A549 (cell line): Measurements from ENCODE around the gene ACAD8. TPM values are rescaled to one million over a fixed set of nuclear protein-coding genes. Genes with fewer than 3 reads are reported as not detected.

ENCODE experiments used
- ATAC-seq, 2 experiments: fragments of 200-7000 bp in 1 of 2; fragments of >200 bp in 1 of 2; cut with Nextera tagmentation in 1 of 2; cut with Tn5 transposase in 1 of 2; 3 replicates each; pipeline versions ENCODE4 v1.8.0 to v1.9.1; 2018 to 2020; ENCODE audit warnings: mild to moderate bottlenecking in 1 of 2, moderate library complexity in 1 of 2
- CTCF ChIA-PET: fragments of 300-600 bp; sonication (Branson Sonifier 250); formaldehyde crosslinking; extraction: SDS; loops from one replicate; lab custom pipeline; 2021; ENCODE audit warnings: antibody characterized with exemption, inconsistent platforms; lab: Yijun Ruan, JAX
- POLR2A ChIA-PET: fragments of 350-600 bp; formaldehyde crosslinking; extraction: SDS; loops from one replicate; lab custom pipeline; 2021; ENCODE audit warnings: antibody characterized with exemption, inconsistent platforms; lab: Yijun Ruan, JAX
- DNase-seq, 2 experiments: peaks; one replicate each; pipeline versions ENCODE4 v3.0.0 to v3.0.0-alpha.2; 2011 to 2016; ENCODE audit warnings: low read depth in 1 of 2, low spot score in 1 of 2
- FAIRE-seq: peaks from 2 replicates; lab custom pipeline; 2011; peaks lifted over from hg19 to GRCh38; lab: Jason Lieb, UNC
- H3K27ac ChIP-seq, 2 experiments: fragments of >200 bp; sonication (Bioruptor Twin); formaldehyde crosslinking; 3 replicates each; pipeline ENCODE4 v1.5.1; 2016 to 2017
- H3K4me1 ChIP-seq: fragments of >200 bp; sonication (Bioruptor Twin); formaldehyde crosslinking; 3 replicates; pipeline ENCODE4 v1.6.1; 2016
- H3K4me2 ChIP-seq: fragments of >200 bp; sonication (Bioruptor Twin); formaldehyde crosslinking; 3 replicates; pipeline ENCODE4 v1.6.1; 2016
- H3K4me3 ChIP-seq: fragments of >200 bp; sonication (Bioruptor Twin); formaldehyde crosslinking; 3 replicates; pipeline ENCODE4 v1.5.1; 2016
- H3K9me3 ChIP-seq: fragments of >200 bp; sonication (Bioruptor Twin); formaldehyde crosslinking; 3 replicates; pipeline ENCODE4 v1.6.1; 2016
- BCL3 ChIP-seq: fragments of >200 bp; sonication (Bioruptor Twin); formaldehyde crosslinking; IDR thresholded peaks from 3 replicates; pipeline ENCODE4 v1.6.1; 2016
- CHD2 ChIP-seq: fragments of 150-350 bp; IDR thresholded peaks from 2 replicates; pipeline ENCODE4 v1.6.1; 2014; ENCODE audit warnings: low read length; ENCODE audit not compliant: partially characterized antibody
- E2F6 ChIP-seq: IDR thresholded peaks from 2 replicates; pipeline ENCODE4 v1.6.1; 2012; ENCODE audit warnings: low read depth, borderline replicate concordance
- EHMT2 ChIP-seq: fragments of 200-600 bp; sonication (generic); IDR thresholded peaks from 2 replicates; pipeline ENCODE4 v1.6.1; 2016; ENCODE audit warnings: antibody characterized with exemption, low read depth, mild to moderate bottlenecking, moderate library complexity
- EP300 ChIP-seq, 2 experiments: fragments of >200 bp; sonication (Bioruptor Twin); formaldehyde crosslinking; IDR thresholded peaks; 2 replicates in 1 of 2; 3 replicates in 1 of 2; pipeline ENCODE4 v1.6.1; 2016 to 2017
- FOSB ChIP-seq: fragments of 250-450 bp; sonication (Bioruptor Pico); IDR thresholded peaks from 2 replicates; pipeline ENCODE4 v1.5.0; 2020; ENCODE audit warnings: mild to moderate bottlenecking, moderate library complexity
- FOXS1 ChIP-seq: fragments of 250-450 bp; sonication (Bioruptor Pico); IDR thresholded peaks from 2 replicates; pipeline ENCODE4 v1.5.0; 2020; ENCODE audit warnings: mild to moderate bottlenecking, moderate library complexity
- HMGXB4 ChIP-seq: fragments of 250-450 bp; sonication (Bioruptor Pico); IDR thresholded peaks from 2 replicates; pipeline ENCODE4 v1.5.0; 2021; ENCODE audit warnings: mild to moderate bottlenecking, moderate library complexity, borderline replicate concordance
- JUN ChIP-seq, 2 experiments: fragments of >200 bp; sonication (Bioruptor Twin); formaldehyde crosslinking; IDR thresholded peaks; 2 replicates in 1 of 2; 3 replicates in 1 of 2; pipeline ENCODE4 v1.6.1; 2016 to 2017
- MAX ChIP-seq: IDR thresholded peaks from 2 replicates; pipeline ENCODE4 v1.6.1; 2012
- NFE2L2 ChIP-seq: fragments of 150-350 bp; conservative IDR thresholded peaks from 2 replicates; pipeline ENCODE4 v1.6.1; 2014; ENCODE audit warnings: low read length
- NPAS2 ChIP-seq: fragments of 250-450 bp; sonication (Bioruptor Pico); IDR thresholded peaks from 2 replicates; pipeline ENCODE4 v1.8.0; 2022; ENCODE audit warnings: mild to moderate bottlenecking, moderate library complexity, borderline replicate concordance
- NR3C1 ChIP-seq: fragments of >200 bp; sonication (Bioruptor Twin); formaldehyde crosslinking; IDR thresholded peaks from 3 replicates; pipeline ENCODE4 v1.6.1; 2017
- PBX3 ChIP-seq: IDR thresholded peaks from 2 replicates; pipeline ENCODE4 v1.6.1; 2012
- PHF8 ChIP-seq: fragments of 200-600 bp; sonication (generic); IDR thresholded peaks from 2 replicates; pipeline ENCODE4 v1.6.1; 2016; ENCODE audit warnings: low read depth, mild to moderate bottlenecking, antibody characterized with exemption, moderate library complexity, borderline replicate concordance
- RAD21 ChIP-seq, 2 experiments: fragments of >200 bp in 1 of 2; sonication (Bioruptor Twin) in 1 of 2; formaldehyde crosslinking in 1 of 2; IDR thresholded peaks in 1 of 2; conservative IDR thresholded peaks in 1 of 2; 2 replicates in 1 of 2; 3 replicates in 1 of 2; pipeline ENCODE4 v1.6.1; 2012 to 2018; ENCODE audit warnings: inconsistent platforms in 1 of 2
- RARB ChIP-seq: fragments of 250-450 bp; sonication (Bioruptor Pico); IDR thresholded peaks from 2 replicates; pipeline ENCODE4 v1.8.0; 2021; ENCODE audit warnings: mild to moderate bottlenecking, moderate library complexity
- RCOR1 ChIP-seq: fragments of 150-350 bp; IDR thresholded peaks from 2 replicates; pipeline ENCODE4 v1.6.1; 2014; ENCODE audit warnings: antibody characterized with exemption, low read length, low read depth
- REST ChIP-seq: fragments of 200-600 bp; sonication (generic); IDR thresholded peaks from 2 replicates; pipeline ENCODE4 v1.6.1; 2016; ENCODE audit warnings: antibody characterized with exemption, mild to moderate bottlenecking, moderate library complexity
- SMC3 ChIP-seq: fragments of >200 bp; sonication (Bioruptor Twin); formaldehyde crosslinking; IDR thresholded peaks from 3 replicates; pipeline ENCODE4 v1.6.1; 2018; ENCODE audit warnings: inconsistent platforms
- SREBF2 ChIP-seq: fragments of 450-650 bp; IDR thresholded peaks from 2 replicates; pipeline ENCODE4 v1.6.1; 2014; ENCODE audit warnings: mild to moderate bottlenecking, moderate library complexity
- USF2 ChIP-seq: fragments of 450-650 bp; IDR thresholded peaks from 2 replicates; pipeline ENCODE4 v1.6.1; 2014; ENCODE audit warnings: antibody characterized with exemption
- ZC3H11A ChIP-seq: fragments of 450-650 bp; IDR thresholded peaks from 2 replicates; pipeline ENCODE4 v1.6.1; 2014; ENCODE audit warnings: antibody characterized with exemption, mild to moderate bottlenecking
- WGBS: methylation state at CpG from one replicate; pipeline ENCODE4 v1.1.6; 2017; ENCODE audit errors: missing lambda C conversion rate; 5-methylcytosine and 5-hydroxymethylcytosine counted together
- polyA plus RNA-seq, 4 experiments: library from polyadenylated mRNA; depleted of rRNA in 3 of 4; stranded (reverse); fragments of >200 nt; fragmentation: RNase III in 1 of 4; extraction: RNeasy Plus Mini Kit Qiagen cat#74134 plus additional on column Dnase treatment in 1 of 4; gene quantifications; 2 replicates in 3 of 4; 3 replicates in 1 of 4; pipeline ENCODE4 v1.2.3, GENCODE V29; 2011 to 2017

ACAD8 gene
- polyA plus RNA-seq, 2 of the 4 experiments (the other 2 are of a cell fraction): 13.5 to 16.9 TPM

GRCh38 chr11:134293119-134294113, 40.0 kb downstream of the ACAD8 start:
- no peak for FAIRE-seq
- no peak overlapping the region for H3K27ac ChIP-seq
- TF ChIP-seq PHF8 (no peak), NFE2L2 (no peak), NPAS2 (CRISPR knock-in tag) (no peak), FOXS1 (no peak), REST (no peak), EHMT2 (no peak), FOSB (CRISPR knock-in tag) (no peak), RARB (CRISPR knock-in tag) (no peak), ZC3H11A (no peak), NR3C1 (no peak), MAX (no peak), PBX3 (no peak), BCL3 (no peak), RAD21 (conservative IDR thresholded peaks at IDR 0.05 in 1 of 2, IDR thresholded peaks at IDR 0.05 in 1 of 2) (no peak), JUN (IDR thresholded peaks at IDR 0.05) (no peak), CHD2 (no peak)
- TF ChIP-seq, all 56 proteins: peak for 0
- ATAC-seq (no peak), DNase-seq (no peak)
- Histone ChIP-seq H3K4me3 (no peak overlapping the region), H3K4me2 (no peak overlapping the region), H3K4me1 (no peaks in the 10 kb centered on the region), H3K9me3 (no peaks in the 10 kb centered on the region)
- WGBS: 49% methylated on average over 17 of the region's 20 CpGs
- POLR2A ChIA-PET: no interaction called here
- CTCF ChIA-PET: no interaction called here

- ATAC-seq: no peak
- H3K4me3 ChIP-seq: no peak overlapping the region
- TF ChIP-seq RCOR1 (no peak), HMGXB4 (CRISPR knock-in tag) (no peak), E2F6 (no peak), EP300 (IDR thresholded peaks at IDR 0.05) (no peak), CHD2 (no peak), SMC3 (no peak), SREBF2 (no peak), MAX (no peak), USF2 (no peak)
- WGBS: 23% methylated on average over 9 of the region's 9 CpGs
- H3K4me1 ChIP-seq: no peaks in the 10 kb centered on the region
- no peak overlapping the region for H3K27ac ChIP-seq
- no peak for FAIRE-seq
- ChIA-PET CTCF (no interaction called here), POLR2A (no interaction called here)
- H3K9me3 ChIP-seq: no peaks in the 10 kb centered on the region
- DNase-seq: no peak
- no peak overlapping the region for H3K4me2 ChIP-seq
Measured at GRCh38 chr11:134294664-134295063, 41.3 kb downstream of the ACAD8 start.
